K562 (cell line): ENCODE measurements around the gene UBE2J2. TPM values are rescaled to one million over a fixed set of nuclear protein-coding genes. Genes with fewer than 3 reads are reported as not detected.
A peak's percentile ranks its signal among the peaks of the same experiment; 100 is the strongest.

Source experiments
- ATAC-seq: fragments of 200-7000 bp; cut with Tn5 transposase; 3 replicates; pipeline ENCODE4 v1.9.1; 2020; ENCODE audit warnings: moderate library complexity
- BruUV-seq: library from RNA; stranded (reverse); fragments of 400-500 nt; replicated peaks from 2 replicates; lab custom pipeline; 2021; lab: Mats Ljungman, UMichigan
- CTCF ChIA-PET: fragments of 300-600 bp; formaldehyde crosslinking; extraction: SDS; loops from one replicate; lab custom pipeline; 2021; ENCODE audit warnings: low intra/inter-chr PET ratio; lab: Yijun Ruan, JAX
- POLR2A ChIA-PET: fragments of 300-600, 350-650 bp; sonication (Branson Sonifier 250); formaldehyde crosslinking; extraction: SDS; loops from one replicate; lab custom pipeline; 2021; ENCODE audit warnings: antibody characterized with exemption, inconsistent platforms; lab: Yijun Ruan, JAX
- DNase-seq, 4 experiments: peaks; one replicate each; pipeline versions ENCODE4 v3.0.0 to v3.0.0-alpha.2; 2011 to 2018; ENCODE audit warnings: low spot score in 3 of 4, mixed read lengths in 3 of 4; ENCODE audit errors: extremely low read depth in 1 of 4
- FAIRE-seq: peaks from 2 replicates; lab custom pipeline; 2011; peaks lifted over from hg19 to GRCh38; lab: Jason Lieb, UNC
- H2AFZ ChIP-seq: 2 replicates; pipeline ENCODE4 v1.6.0; 2011; ENCODE audit warnings: low read depth, low read length, control low read depth, inconsistent platforms
- H3K27ac ChIP-seq: fragments of 200-600 bp; 3 replicates; pipeline ENCODE4 v1.8.0; 2011; ENCODE audit warnings: low read depth, mild to moderate bottlenecking, control low read depth, inconsistent platforms, low read length, moderate library complexity, mixed read lengths; ENCODE audit errors: extremely low read depth
- H3K27me3 ChIP-seq, 2 experiments: fragments of 300-600 bp in 1 of 2; 2 replicates in 1 of 2; 3 replicates in 1 of 2; pipeline versions ENCODE4 v1.6.0 to v1.8.0; 2011; ENCODE audit warnings: inconsistent platforms in 2 of 2, low read length in 2 of 2, mild to moderate bottlenecking in 1 of 2, mixed read lengths in 1 of 2, moderate library complexity in 1 of 2; ENCODE audit not compliant: control insufficient read depth in 2 of 2, insufficient read depth in 2 of 2
- H3K36me3 ChIP-seq: fragments of 300-600 bp; 3 replicates; pipeline ENCODE4 v1.8.0; 2011; ENCODE audit warnings: mild to moderate bottlenecking, low read length, inconsistent platforms; ENCODE audit not compliant: control insufficient read depth, insufficient read depth
- H3K4me1 ChIP-seq, 2 experiments: fragments of 200-600 bp in 1 of 2; replicated peaks in 1 of 2; 2 replicates in 1 of 2; 3 replicates in 1 of 2; pipeline versions ENCODE4 v1.5.1 to v1.8.0; 2011; ENCODE audit warnings: inconsistent platforms in 2 of 2, low read length in 2 of 2, mild to moderate bottlenecking in 1 of 2, mixed read lengths in 1 of 2, moderate library complexity in 1 of 2; ENCODE audit not compliant: control insufficient read depth in 2 of 2, insufficient read depth in 2 of 2
- H3K4me2 ChIP-seq: 2 replicates; pipeline ENCODE4 v1.6.1; 2011; ENCODE audit warnings: low read length, control low read depth, inconsistent platforms, mixed read lengths; ENCODE audit not compliant: insufficient read depth
- H3K4me3 ChIP-seq: fragments of 200-600 bp; sonication (generic), shearing (Covaris generic); 2 replicates; pipeline ENCODE4 v1.5.1; 2016; ENCODE audit warnings: control low read depth, inconsistent platforms
- H3K79me2 ChIP-seq: fragments of 200-600 bp; 3 replicates; pipeline ENCODE4 v1.8.0; 2011; ENCODE audit warnings: low read length, inconsistent platforms; ENCODE audit not compliant: control insufficient read depth, insufficient read depth
- H3K9ac ChIP-seq, 2 experiments: 2 replicates each; pipeline versions ENCODE4 v1.6.0 to v1.6.1; 2011; ENCODE audit warnings: low read depth in 2 of 2, low read length in 2 of 2, control low read depth in 1 of 2, inconsistent platforms in 1 of 2, mild to moderate bottlenecking in 1 of 2, mixed read lengths in 1 of 2; ENCODE audit not compliant: insufficient read depth in 1 of 2
- H3K9me1 ChIP-seq: one replicate; pipeline ENCODE4 v1.6.0; 2011; ENCODE audit warnings: inconsistent platforms, mild to moderate bottlenecking, low read length, moderate library complexity; ENCODE audit not compliant: control insufficient read depth, insufficient read depth
- H3K9me3 ChIP-seq: replicated peaks from 2 replicates; pipeline ENCODE4 v1.5.1; 2011; ENCODE audit warnings: low read depth, low read length, inconsistent platforms; ENCODE audit not compliant: control insufficient read depth, insufficient read depth
- H4K20me1 ChIP-seq: replicated peaks from 2 replicates; pipeline ENCODE4 v1.6.1; 2011; ENCODE audit warnings: low read length, inconsistent platforms, mixed read lengths; ENCODE audit not compliant: control insufficient read depth, insufficient read depth
- ETS1 ChIP-seq: conservative IDR thresholded peaks from 2 replicates; pipeline ENCODE4 v1.6.1; 2011; ENCODE audit warnings: low read depth, mild to moderate bottlenecking, low read length; ENCODE audit not compliant: control insufficient read depth
- GATAD2B ChIP-seq: fragments of 450-650 bp; IDR thresholded peaks from 2 replicates; pipeline ENCODE4 v1.6.1; 2017; ENCODE audit warnings: mild to moderate bottlenecking, borderline replicate concordance
- IRF1 ChIP-seq: sonication (generic); formaldehyde crosslinking; IDR thresholded peaks from 2 replicates; pipeline ENCODE4 v1.8.0; 2022; ENCODE audit warnings: missing genetic modification reagents, mild to moderate bottlenecking, borderline replicate concordance
- NCOA1 ChIP-seq: fragments of 450-650 bp; IDR thresholded peaks from 2 replicates; pipeline ENCODE4 v1.6.1; 2016; ENCODE audit warnings: low read depth
- NR2C2 ChIP-seq, 2 experiments: fragments of 200-800 bp in 1 of 2; sonication (Bioruptor generic) in 1 of 2; sonication (generic) in 1 of 2; formaldehyde crosslinking in 1 of 2; IDR thresholded peaks; 2 replicates each; pipeline versions ENCODE4 v1.6.1 to v1.8.0; 2016 to 2022; ENCODE audit warnings: mild to moderate bottlenecking in 1 of 2, missing compliant biosample characterization in 1 of 2, missing genetic modification characterization in 1 of 2, missing genetic modification reagents in 1 of 2
- PTBP1 ChIP-seq: fragments of 200-400 bp; formaldehyde crosslinking; IDR thresholded peaks from 2 replicates; pipeline ENCODE4 v1.6.1; 2017; ENCODE audit warnings: low read depth, low read length
- STAT6 ChIP-seq: sonication (generic); formaldehyde crosslinking; IDR thresholded peaks from 2 replicates; pipeline ENCODE4 v1.8.1; 2023; ENCODE audit warnings: mild to moderate bottlenecking, missing genetic modification reagents
- SUPT5H ChIP-seq: fragments of 450-650 bp; IDR thresholded peaks from 2 replicates; pipeline ENCODE4 v1.6.1; 2016
- ZBTB1 ChIP-seq: sonication (generic); formaldehyde crosslinking; IDR thresholded peaks from 2 replicates; pipeline ENCODE4 v1.8.1; 2023; ENCODE audit warnings: missing genetic modification reagents, low read depth, mild to moderate bottlenecking, borderline replicate concordance
- ZNF583 ChIP-seq: fragments of 250-450 bp; sonication (Bioruptor Pico); IDR thresholded peaks from 2 replicates; pipeline ENCODE4 v1.4.0; 2020
- ZNF695 ChIP-seq: fragments of 450-650 bp; formaldehyde crosslinking; IDR thresholded peaks from 2 replicates; pipeline ENCODE4 v1.4.0; 2020; ENCODE audit warnings: mild to moderate bottlenecking, moderate library complexity
- WGBS: fragments of 100-300 bp; shearing (Covaris generic); methylation state at CpG from one replicate; pipeline ENCODE4 v1.1.6; 2016; ENCODE audit warnings: low coverage, mixed read lengths; ENCODE audit not compliant: insufficient coverage; ENCODE audit errors: missing lambda C conversion rate; 5-methylcytosine and 5-hydroxymethylcytosine counted together
- in situ Hi-C: fragments of 300-500 bp; cut with MboI; formaldehyde crosslinking; loops from 4 replicates; pipeline ENCODE4 v1.15.0; 2018; ENCODE audit warnings: inconsistent platforms, mixed read lengths
- intact Hi-C: fragments of 100-400 bp; cut with micrococcal nuclease; formaldehyde crosslinking; loops from 2 replicates; pipeline ENCODE4 v1.14.2; 2022
- polyA plus RNA-seq, 8 experiments: library from polyadenylated mRNA; depleted of rRNA in 4 of 8; stranded (reverse) in 5 of 8; unstranded in 3 of 8; fragments of >200 nt; fragmentation: Nextera tagmentation in 2 of 8; fragmentation: Illumina TruSeq in 1 of 8; extraction: Ambion mirVana in 2 of 8; extraction: Trizol in 1 of 8; gene quantifications; 2 replicates each; pipeline versions ENCODE4 v1.2.1 to v1.2.3, GENCODE V29; 2011 to 2014; ENCODE audit warnings: inconsistent platforms in 1 of 8, missing spikeins in 1 of 8
- total RNA-seq, 7 experiments: library from RNA; depleted of rRNA in 6 of 7; stranded (reverse); fragments of >200 nt in 6 of 7; fragmentation: Illumina TruSeq in 2 of 7; extraction: Trizol in 2 of 7; gene quantifications; 2 replicates each; pipeline versions ENCODE4 v1.2.1 to v1.2.3, GENCODE V29; 2011 to 2021; ENCODE audit warnings: low replicate concordance in 1 of 7
- TF ChIP-seq, protein P1 (sequence below), 3 experiments: IDR thresholded peaks in 2 of 3; conservative IDR thresholded peaks in 1 of 3; 2 replicates each; pipeline ENCODE4 v1.5.1; 2011 to 2012; ENCODE audit warnings: low read length in 3 of 3, mild to moderate bottlenecking in 3 of 3, control low read depth in 2 of 3, improper control_type of control experiment in 1 of 3, inconsistent platforms in 1 of 3, low read depth in 1 of 3, mixed read lengths in 1 of 3, moderate library complexity in 1 of 3; ENCODE audit not compliant: insufficient read depth in 2 of 3

The UBE2J2 gene
- total and polyA plus RNA-seq, 9 of the 15 experiments (the other 6 are each of a cell fraction or from before 2014, with no cell fraction given), result 0.93 to 112 (median 75.5) TPM

DNA sequence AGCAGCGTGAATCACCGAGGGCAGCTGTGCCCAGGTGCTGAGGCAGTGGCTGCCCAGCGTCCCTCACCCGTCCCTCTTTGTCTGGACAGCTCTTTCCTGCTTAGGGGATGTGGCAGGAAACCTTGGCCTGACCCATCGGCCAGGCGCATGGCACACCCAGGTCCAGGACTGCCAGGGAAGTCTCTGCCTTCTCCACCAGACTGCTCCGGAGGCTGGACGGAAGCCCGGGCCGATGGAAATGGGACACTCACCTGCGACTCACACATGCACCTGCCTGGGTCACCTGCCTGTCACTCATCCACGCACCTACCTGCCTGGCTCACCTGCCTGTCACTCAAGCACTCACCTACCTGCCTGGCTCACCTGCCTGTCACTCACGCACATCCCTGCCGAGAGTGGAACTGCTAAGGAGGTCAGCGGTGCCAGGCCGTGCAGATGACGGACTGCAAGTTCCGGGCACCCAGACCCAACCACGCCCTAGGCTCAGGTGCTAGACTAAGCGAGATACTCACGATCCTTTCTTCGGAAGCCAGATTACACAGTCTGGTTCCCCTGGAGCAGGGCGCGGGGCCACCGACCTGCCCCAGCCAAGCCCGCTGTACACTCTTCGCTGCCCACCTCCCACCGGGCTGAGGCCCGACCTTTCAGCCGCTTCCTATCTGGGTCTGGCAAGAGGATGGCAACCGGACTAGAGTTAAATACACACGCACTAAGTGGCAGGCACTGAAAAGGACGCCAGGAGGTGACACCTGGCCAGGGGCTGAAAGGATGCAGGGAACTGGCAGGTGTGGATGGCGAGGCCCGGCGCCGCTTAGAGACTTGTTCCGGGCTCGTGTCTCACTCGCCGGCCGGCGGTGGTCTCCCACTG, 1.1 kb downstream of the UBE2J2 start:
- ChIA-PET CTCF (no interaction called here), POLR2A (interaction anchor here (0.6 to 0.9 kb wide), 3 partner anchors 68 to 180 kb away, joined by 3 read pairs; no protein-coding TSS in a partner anchor)
- no peaks in the 10 kb centered on the region for H3K9me3 ChIP-seq
- in situ Hi-C loops, result no loop called here
- H3K9me1 ChIP-seq, result peaks cover 7% of the 10 kb centered on the region
- no peaks in the 10 kb centered on the region for H3K27me3 ChIP-seq
- peak overlapping the region; percentile 96 to 100 for H3K9ac ChIP-seq
- H4K20me1 ChIP-seq, result peaks cover 23% of the 10 kb centered on the region
- H3K36me3 ChIP-seq, result peaks cover 44% of the 10 kb centered on the region
- DNase-seq (no peak), ATAC-seq (peak; percentile 2), FAIRE-seq (no peak)
- H3K79me2 ChIP-seq, result peaks cover 63% of the 10 kb centered on the region
- H3K4me2 ChIP-seq, result peak overlapping the region; percentile 94
- H3K4me3 ChIP-seq, result peak overlapping the region; percentile 97
- 28% methylated on average over 43 of the region's 43 CpGs for WGBS
- BruUV-seq, result TSS peak; percentile 49
- peaks cover 16 to 63% of the 10 kb centered on the region in 2 experiments; a peak in 4 of 5 replicates for H3K4me1 ChIP-seq
- H3K27ac ChIP-seq, result peak overlapping the region; percentile 89; the same call in 2 of the 3 replicates
- intact Hi-C loops, result no loop called here
- H2AFZ ChIP-seq, result no peak overlapping the region
- TF ChIP-seq SUPT5H, result 0 out of 2 replicates have a peak, but pooled peaks have one; percentile 35
- TF ChIP-seq, protein P1, sequence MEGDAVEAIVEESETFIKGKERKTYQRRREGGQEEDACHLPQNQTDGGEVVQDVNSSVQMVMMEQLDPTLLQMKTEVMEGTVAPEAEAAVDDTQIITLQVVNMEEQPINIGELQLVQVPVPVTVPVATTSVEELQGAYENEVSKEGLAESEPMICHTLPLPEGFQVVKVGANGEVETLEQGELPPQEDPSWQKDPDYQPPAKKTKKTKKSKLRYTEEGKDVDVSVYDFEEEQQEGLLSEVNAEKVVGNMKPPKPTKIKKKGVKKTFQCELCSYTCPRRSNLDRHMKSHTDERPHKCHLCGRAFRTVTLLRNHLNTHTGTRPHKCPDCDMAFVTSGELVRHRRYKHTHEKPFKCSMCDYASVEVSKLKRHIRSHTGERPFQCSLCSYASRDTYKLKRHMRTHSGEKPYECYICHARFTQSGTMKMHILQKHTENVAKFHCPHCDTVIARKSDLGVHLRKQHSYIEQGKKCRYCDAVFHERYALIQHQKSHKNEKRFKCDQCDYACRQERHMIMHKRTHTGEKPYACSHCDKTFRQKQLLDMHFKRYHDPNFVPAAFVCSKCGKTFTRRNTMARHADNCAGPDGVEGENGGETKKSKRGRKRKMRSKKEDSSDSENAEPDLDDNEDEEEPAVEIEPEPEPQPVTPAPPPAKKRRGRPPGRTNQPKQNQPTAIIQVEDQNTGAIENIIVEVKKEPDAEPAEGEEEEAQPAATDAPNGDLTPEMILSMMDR (IDR thresholded peaks at IDR 0.05 in 2 of 3, conservative IDR thresholded peaks at IDR 0.05 in 1 of 3; ENCODE audit: insufficient read depth in 2 of 3, low read depth in 1 of 3, low read length in 3 of 3), result 0 out of 6 replicates have a peak, but pooled peaks of 1 of the 3 experiments have one; percentile 16
- TF ChIP-seq GATAD2B, result no peak
- 0 out of 2 replicates have a peak, but pooled peaks have one; percentile 28 for TF ChIP-seq PTBP1
- 0 out of 2 replicates have a peak, but pooled peaks have one; percentile 39 for TF ChIP-seq NR2C2 (CRISPR knock-in tag; IDR thresholded peaks at IDR 0.05)
- TF ChIP-seq NR2C2 (tag; IDR thresholded peaks at IDR 0.05), result no peak
- no peak for TF ChIP-seq ETS1
- TF ChIP-seq STAT6 (CRISPR knock-in tag), result 0 out of 2 replicates have a peak, but pooled peaks have one; percentile 4
- 0 out of 2 replicates have a peak, but pooled peaks have one; percentile 32 for TF ChIP-seq ZNF695 (CRISPR knock-in tag)
- TF ChIP-seq ZNF583 (CRISPR knock-in tag), result 0 out of 2 replicates have a peak, but pooled peaks have one; percentile 36
- TF ChIP-seq ZBTB1 (CRISPR knock-in tag), result peak; percentile 35; the same call in 1 of the 2 replicates
- TF ChIP-seq IRF1 (CRISPR knock-in tag), result no peak
- TF ChIP-seq NCOA1, result no peak
